ENCODE measurements around the gene MX2. TPM values are rescaled to one million over a fixed set of nuclear protein-coding genes. Genes with fewer than 3 reads are reported as not detected.
A peak's percentile ranks its signal among the peaks of the same experiment; 100 is the strongest.

The MX2 gene
- total and polyA plus RNA-seq, 10 of the 15 experiments (the other 5 are each of a cell fraction or from before 2014, with no cell fraction given) = 10.5 to 167 (median 46.1) TPM

- Histone ChIP-seq H4K20me1 (ENCODE audit: control insufficient read depth, insufficient read depth) (peaks cover 36% of the 10 kb centered on the region), H3K4me3 (no peak overlapping the region), H3K4me1 (ENCODE audit: control insufficient read depth, insufficient read depth, low read length) (peaks cover 39% of the 10 kb centered on the region), H3K27me3 (replicated peaks in 1 of 2; ENCODE audit: control insufficient read depth in 2 of 2, insufficient read depth in 2 of 2, low read length in 1 of 2) (no peaks in the 10 kb centered on the region), H3K9me3 (replicated peaks; ENCODE audit: control insufficient read depth, insufficient read depth, low read length) (peaks cover 8% of the 10 kb centered on the region), H3K9ac (ENCODE audit: control insufficient read depth, insufficient read depth, low read length) (no peak overlapping the region), H3K36me3 (ENCODE audit: control insufficient read depth in 2 of 2, insufficient read depth in 2 of 2, low read length in 1 of 2) (peaks cover 24 to 83% of the 10 kb centered on the region in 2 experiments), H3K27ac (ENCODE audit: control insufficient read depth, insufficient read depth) (no peak overlapping the region), H2AFZ (ENCODE audit: control insufficient read depth, low read depth, low read length) (no peak overlapping the region), H3K79me2 (ENCODE audit: control insufficient read depth, insufficient read depth, low read length) (peaks cover 70% of the 10 kb centered on the region), H3K4me2 (ENCODE audit: control insufficient read depth, insufficient read depth) (peak overlapping the region; percentile 20)
- intact Hi-C loops (cut with micrococcal nuclease; ENCODE audit: unreplicated experiment) = no loop called here
- 88% methylated on average over 10 of the region's 10 CpGs for WGBS (ENCODE audit: insufficient coverage, insufficient replicate concordance, low lambda C conversion rate, missing lambda C conversion rate)
- RAD21 ChIA-PET (ENCODE audit: unreplicated experiment) = interaction anchor here (1.0 to 2.7 kb wide), 2 partner anchors 10 to 149 kb away, joined by 4 to 11 read pairs; no protein-coding TSS in a partner anchor
- FAIRE-seq = no peak
- SMC1A ChIA-PET (ENCODE audit: uncharacterized antibody, unreplicated experiment) = interaction anchor here (1.3 to 4.2 kb wide), 3 partner anchors 61 to 150 kb away, joined by 4 to 23 read pairs (median 19); no protein-coding TSS in a partner anchor
- POLR2A ChIA-PET = interaction anchor here (0.9 to 3.2 kb wide), 3 partner anchors 26 to 70 kb away, joined by 3 to 15 read pairs (median 4); no protein-coding TSS in a partner anchor
- in situ Hi-C loops (cut with MboI) = no loop called here
- TF ChIP-seq PRDM15 (CRISPR knock-in tag; IDR thresholded peaks at IDR 0.05) (no peak), POLR2AphosphoS5 (IDR thresholded peaks at IDR 0.05; ENCODE audit: low read length) (peak; percentile 13)
- no TSS peak for BruUV-seq (replicated peaks)
- CTCF ChIA-PET = interaction anchor here (1.3 to 2.4 kb wide), 4 partner anchors 14 to 150 kb away, joined by 3 to 9 read pairs (median 7); no protein-coding TSS in a partner anchor
- no peak for DNase-seq (ENCODE audit: low read depth, low spot score)
- no peak for ATAC-seq
Observed at GRCh38 chr21:41432562-41433460, 71.0 kb downstream of the MX2 start.

Data from GM12878 (cell line).